GM12878 (cell line): ENCODE results near the gene HCRT. TPM values are rescaled to one million over a fixed set of nuclear protein-coding genes. Genes with fewer than 3 reads are reported as not detected.

Source experiments
- ATAC-seq: fragments of 200-7000 bp; cut with Tn5 transposase; 3 replicates; pipeline ENCODE4 v1.9.1; 2020; ENCODE audit warnings: mild to moderate bottlenecking, moderate library complexity
- BruUV-seq: library from RNA; stranded (reverse); fragments of 400-500 nt; replicated peaks from 2 replicates; lab custom pipeline; 2021; lab: Mats Ljungman, UMichigan
- CTCF ChIA-PET: fragments of 300-600 bp; sonication (Branson Sonifier 250); formaldehyde crosslinking; extraction: SDS; loops from one replicate; lab custom pipeline; 2021; ENCODE audit warnings: inconsistent platforms; lab: Yijun Ruan, JAX
- POLR2A ChIA-PET: fragments of 350-600 bp; formaldehyde crosslinking; extraction: SDS; loops from one replicate; lab custom pipeline; 2021; ENCODE audit warnings: inconsistent platforms; lab: Charles Lee
- RAD21 ChIA-PET: fragments of 300-600 bp; sonication (Branson Sonifier 250); formaldehyde crosslinking; loops from one replicate; lab custom pipeline; 2023; ENCODE audit warnings: antibody characterized with exemption; ENCODE audit not compliant: unreplicated experiment; lab: Charles Lee
- SMC1A ChIA-PET: fragments of 300-600 bp; sonication (Branson Sonifier 250); formaldehyde crosslinking; loops from one replicate; lab custom pipeline; 2023; ENCODE audit not compliant: unreplicated experiment, uncharacterized antibody; lab: Charles Lee
- DNase-seq: peaks from one replicate; pipeline ENCODE4 v3.0.0-alpha.2; 2011; ENCODE audit warnings: low read depth, low spot score
- FAIRE-seq: peaks from 3 replicates; lab custom pipeline; 2011; peaks lifted over from hg19 to GRCh38; lab: Jason Lieb, UNC
- H2AFZ ChIP-seq: 2 replicates; pipeline ENCODE4 v1.6.0; 2011; ENCODE audit warnings: low read depth, low read length, control low read depth; ENCODE audit not compliant: control insufficient read depth
- H3K27ac ChIP-seq: 2 replicates; pipeline ENCODE4 v1.5.1; 2011; ENCODE audit warnings: control low read depth; ENCODE audit not compliant: control insufficient read depth, insufficient read depth
- H3K27me3 ChIP-seq, 2 experiments: replicated peaks in 1 of 2; 2 replicates each; pipeline versions ENCODE4 v1.6.0 to v1.6.1; 2011; ENCODE audit warnings: low read length in 1 of 2; ENCODE audit not compliant: control insufficient read depth in 2 of 2, insufficient read depth in 2 of 2
- H3K36me3 ChIP-seq, 2 experiments: 2 replicates each; pipeline ENCODE4 v1.5.1; 2011; ENCODE audit warnings: low read length in 1 of 2; ENCODE audit not compliant: control insufficient read depth in 2 of 2, insufficient read depth in 2 of 2
- H3K4me1 ChIP-seq: 2 replicates; pipeline ENCODE4 v1.6.1; 2011; ENCODE audit warnings: mild to moderate bottlenecking, low read length, moderate library complexity, mixed read lengths; ENCODE audit not compliant: control insufficient read depth, insufficient read depth
- H3K4me2 ChIP-seq: 2 replicates; pipeline ENCODE4 v1.6.0; 2011; ENCODE audit warnings: control low read depth; ENCODE audit not compliant: control insufficient read depth, insufficient read depth
- H3K4me3 ChIP-seq: fragments of 200-600 bp; sonication (generic); 2 replicates; pipeline ENCODE4 v1.5.1; 2016
- H3K79me2 ChIP-seq: 2 replicates; pipeline ENCODE4 v1.6.0; 2011; ENCODE audit warnings: low read length; ENCODE audit not compliant: control insufficient read depth, insufficient read depth
- H3K9ac ChIP-seq: 2 replicates; pipeline ENCODE4 v1.8.0; 2011; ENCODE audit warnings: low read length, control low read depth, mixed read lengths; ENCODE audit not compliant: control insufficient read depth, insufficient read depth
- H3K9me3 ChIP-seq: replicated peaks from 3 replicates; pipeline ENCODE4 v1.5.1; 2011; ENCODE audit warnings: mild to moderate bottlenecking, low read length; ENCODE audit not compliant: control insufficient read depth, insufficient read depth
- H4K20me1 ChIP-seq: 2 replicates; pipeline ENCODE4 v1.6.0; 2011; ENCODE audit not compliant: control insufficient read depth, insufficient read depth
- HDGF ChIP-seq: fragments of 450-650 bp; IDR thresholded peaks from 2 replicates; pipeline ENCODE4 v1.6.1; 2016; ENCODE audit warnings: antibody characterized with exemption
- JUND ChIP-seq: IDR thresholded peaks from 2 replicates; pipeline ENCODE4 v1.6.1; 2012; ENCODE audit warnings: low read depth, mild to moderate bottlenecking, low read length, improper control_type of control experiment, moderate library complexity
- POLR2AphosphoS2 ChIP-seq: IDR thresholded peaks from 2 replicates; pipeline ENCODE4 v1.6.1; 2011; ENCODE audit warnings: low read depth, mild to moderate bottlenecking, low read length, improper control_type of control experiment, moderate library complexity
- WGBS: methylation state at CpG from one replicate; pipeline ENCODE4 v1.1.6; 2016; ENCODE audit warnings: low lambda C conversion rate; ENCODE audit not compliant: insufficient replicate concordance, insufficient coverage; ENCODE audit errors: missing lambda C conversion rate; 5-methylcytosine and 5-hydroxymethylcytosine counted together
- in situ Hi-C: fragments of 300-500 bp; cut with MboI; formaldehyde crosslinking; loops from 9 replicates; pipeline ENCODE4 v1.14.3; 2018; ENCODE audit warnings: mixed read lengths
- intact Hi-C: fragments of 100-400 bp; cut with micrococcal nuclease; formaldehyde crosslinking; loops from one replicate; pipeline ENCODE4 v1.14.2; 2022; ENCODE audit not compliant: unreplicated experiment
- polyA plus RNA-seq, 11 experiments: library from polyadenylated mRNA; depleted of rRNA in 4 of 11; unstranded in 6 of 11; stranded (reverse) in 5 of 11; fragments of >200 nt; fragmentation: Nextera tagmentation in 4 of 11; fragmentation: Illumina TruSeq in 1 of 11; extraction: Ambion mirVana in 4 of 11; extraction: Trizol in 1 of 11; gene quantifications; 1 replicate in 1 of 11; 2 replicates in 10 of 11; pipeline versions ENCODE4 v1.2.1 to v1.2.3, GENCODE V29; 2011 to 2016; ENCODE audit warnings: inconsistent platforms in 2 of 11, missing spikeins in 2 of 11, low read depth in 1 of 11
- total RNA-seq, 4 experiments: library from RNA; depleted of rRNA in 3 of 4; stranded (reverse); fragments of >200 nt in 3 of 4; fragmentation: Illumina TruSeq in 1 of 4; extraction: Trizol in 1 of 4; gene quantifications; 2 replicates each; pipeline versions ENCODE4 v1.2.1 to v1.2.3, GENCODE V29; 2013 to 2021
- TF ChIP-seq, protein P1 (sequence below): fragments of 450-650 bp; IDR thresholded peaks from 2 replicates; pipeline ENCODE4 v1.6.1; 2017; ENCODE audit warnings: mild to moderate bottlenecking, moderate library complexity
- TF ChIP-seq, protein P2 (sequence below): fragments of 450-650 bp; formaldehyde crosslinking; IDR thresholded peaks from 2 replicates; pipeline ENCODE4 v1.4.0; 2022; ENCODE audit warnings: mild to moderate bottlenecking, moderate library complexity

The HCRT gene
- total and polyA plus RNA-seq, 10 of the 15 experiments (the other 5 are each of a cell fraction or from before 2014, with no cell fraction given), result 0.41 TPM; not detected in 9

DNA sequence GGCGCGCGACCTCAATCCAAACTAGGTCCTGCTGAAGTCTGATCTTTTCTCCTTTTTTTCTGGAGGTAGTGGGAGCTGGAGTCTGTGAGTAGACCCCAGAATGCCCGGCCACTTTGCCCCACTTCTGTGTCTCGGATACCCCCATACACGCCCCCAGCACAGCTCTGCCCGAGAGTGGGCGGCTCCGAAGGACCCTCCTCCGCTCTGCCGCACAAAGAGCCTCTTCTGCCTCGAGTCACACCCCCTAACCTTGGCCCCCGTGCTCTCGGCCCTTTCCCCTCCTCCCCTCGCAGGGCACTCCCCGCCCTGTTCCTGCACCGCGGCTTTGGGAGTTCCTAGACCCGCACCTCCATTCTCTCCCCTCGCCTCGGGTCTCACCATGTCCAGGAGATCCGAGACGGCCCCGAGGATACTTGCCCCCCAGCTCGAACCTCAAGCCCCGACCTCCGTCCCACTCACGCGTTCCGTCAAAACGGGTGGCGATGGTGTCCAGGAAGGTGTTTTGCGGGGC is 4.8 kb downstream of the HCRT start:
- in situ Hi-C loops, result no loop called here
- Histone ChIP-seq H3K4me2 (peak overlapping the region; percentile 94), H3K27me3 (no peaks in the 10 kb centered on the region), H3K27ac (no peak overlapping the region), H3K9ac (no peak overlapping the region), H3K4me1 (peaks cover 39% of the 10 kb centered on the region), H3K79me2 (no peaks in the 10 kb centered on the region), H3K36me3 (no peaks in the 10 kb centered on the region), H2AFZ (peak overlapping the region; percentile 62; the same call in 1 of the 2 replicates), H3K4me3 (peak overlapping the region; percentile 21; the same call in 1 of the 2 replicates), H3K9me3 (no peaks in the 10 kb centered on the region), H4K20me1 (no peaks in the 10 kb centered on the region)
- ATAC-seq (no peak), FAIRE-seq (no peak), DNase-seq (no peak)
- ChIA-PET SMC1A (interaction anchor here (1.2 to 4.7 kb wide), 11 partner anchors 13 to 160 kb away, joined by 3 to 53 read pairs (median 7); partner anchors contain the start of genes DHX58, GHDC, KAT2A and NKIRAS2), CTCF (interaction anchor here (0.8 to 4.6 kb wide), 23 partner anchors 13 to 498 kb away, joined by 3 to 138 read pairs (median 10); partner anchors contain the start of genes DHX58, DNAJC7, GHDC and KAT2A), RAD21 (interaction anchor here (0.8 to 4.7 kb wide), 12 partner anchors 10 to 225 kb away, joined by 3 to 78 read pairs (median 6); partner anchors contain the start of genes DHX58, GHDC and KAT2A), POLR2A (interaction anchor here (0.6 to 1.9 kb wide), 3 partner anchors 61 to 435 kb away, joined by 3 to 15 read pairs (median 7); partner anchors contain the start of gene DHX58)
- TF ChIP-seq POLR2AphosphoS2 (no peak), HDGF (0 out of 2 replicates have a peak, but pooled peaks have one; percentile 25), JUND (no peak)
- TF ChIP-seq, protein P1, sequence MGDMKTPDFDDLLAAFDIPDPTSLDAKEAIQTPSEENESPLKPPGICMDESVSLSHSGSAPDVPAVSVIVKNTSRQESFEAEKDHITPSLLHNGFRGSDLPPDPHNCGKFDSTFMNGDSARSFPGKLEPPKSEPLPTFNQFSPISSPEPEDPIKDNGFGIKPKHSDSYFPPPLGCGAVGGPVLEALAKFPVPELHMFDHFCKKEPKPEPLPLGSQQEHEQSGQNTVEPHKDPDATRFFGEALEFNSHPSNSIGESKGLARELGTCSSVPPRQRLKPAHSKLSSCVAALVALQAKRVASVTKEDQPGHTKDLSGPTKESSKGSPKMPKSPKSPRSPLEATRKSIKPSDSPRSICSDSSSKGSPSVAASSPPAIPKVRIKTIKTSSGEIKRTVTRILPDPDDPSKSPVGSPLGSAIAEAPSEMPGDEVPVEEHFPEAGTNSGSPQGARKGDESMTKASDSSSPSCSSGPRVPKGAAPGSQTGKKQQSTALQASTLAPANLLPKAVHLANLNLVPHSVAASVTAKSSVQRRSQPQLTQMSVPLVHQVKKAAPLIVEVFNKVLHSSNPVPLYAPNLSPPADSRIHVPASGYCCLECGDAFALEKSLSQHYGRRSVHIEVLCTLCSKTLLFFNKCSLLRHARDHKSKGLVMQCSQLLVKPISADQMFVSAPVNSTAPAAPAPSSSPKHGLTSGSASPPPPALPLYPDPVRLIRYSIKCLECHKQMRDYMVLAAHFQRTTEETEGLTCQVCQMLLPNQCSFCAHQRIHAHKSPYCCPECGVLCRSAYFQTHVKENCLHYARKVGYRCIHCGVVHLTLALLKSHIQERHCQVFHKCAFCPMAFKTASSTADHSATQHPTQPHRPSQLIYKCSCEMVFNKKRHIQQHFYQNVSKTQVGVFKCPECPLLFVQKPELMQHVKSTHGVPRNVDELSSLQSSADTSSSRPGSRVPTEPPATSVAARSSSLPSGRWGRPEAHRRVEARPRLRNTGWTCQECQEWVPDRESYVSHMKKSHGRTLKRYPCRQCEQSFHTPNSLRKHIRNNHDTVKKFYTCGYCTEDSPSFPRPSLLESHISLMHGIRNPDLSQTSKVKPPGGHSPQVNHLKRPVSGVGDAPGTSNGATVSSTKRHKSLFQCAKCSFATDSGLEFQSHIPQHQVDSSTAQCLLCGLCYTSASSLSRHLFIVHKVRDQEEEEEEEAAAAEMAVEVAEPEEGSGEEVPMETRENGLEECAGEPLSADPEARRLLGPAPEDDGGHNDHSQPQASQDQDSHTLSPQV, result no peak
- TF ChIP-seq, protein P2, sequence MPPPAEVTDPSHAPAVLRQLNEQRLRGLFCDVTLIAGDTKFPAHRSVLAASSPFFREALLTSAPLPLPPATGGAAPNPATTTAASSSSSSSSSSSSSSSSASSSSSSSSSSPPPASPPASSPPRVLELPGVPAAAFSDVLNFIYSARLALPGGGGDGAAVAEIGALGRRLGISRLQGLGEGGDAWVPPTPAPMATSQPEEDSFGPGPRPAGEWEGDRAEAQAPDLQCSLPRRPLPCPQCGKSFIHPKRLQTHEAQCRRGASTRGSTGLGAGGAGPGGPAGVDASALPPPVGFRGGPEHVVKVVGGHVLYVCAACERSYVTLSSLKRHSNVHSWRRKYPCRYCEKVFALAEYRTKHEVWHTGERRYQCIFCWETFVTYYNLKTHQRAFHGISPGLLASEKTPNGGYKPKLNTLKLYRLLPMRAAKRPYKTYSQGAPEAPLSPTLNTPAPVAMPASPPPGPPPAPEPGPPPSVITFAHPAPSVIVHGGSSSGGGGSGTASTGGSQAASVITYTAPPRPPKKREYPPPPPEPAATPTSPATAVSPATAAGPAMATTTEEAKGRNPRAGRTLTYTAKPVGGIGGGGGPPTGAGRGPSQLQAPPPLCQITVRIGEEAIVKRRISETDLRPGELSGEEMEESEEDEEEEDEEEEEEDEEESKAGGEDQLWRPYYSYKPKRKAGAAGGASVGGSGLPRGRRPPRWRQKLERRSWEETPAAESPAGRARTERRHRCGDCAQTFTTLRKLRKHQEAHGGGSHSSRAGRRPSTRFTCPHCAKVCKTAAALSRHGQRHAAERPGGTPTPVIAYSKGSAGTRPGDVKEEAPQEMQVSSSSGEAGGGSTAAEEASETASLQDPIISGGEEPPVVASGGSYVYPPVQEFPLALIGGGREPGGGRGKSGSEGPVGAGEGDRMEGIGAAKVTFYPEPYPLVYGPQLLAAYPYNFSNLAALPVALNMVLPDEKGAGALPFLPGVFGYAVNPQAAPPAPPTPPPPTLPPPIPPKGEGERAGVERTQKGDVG (CRISPR knock-in tag), result no peak
- WGBS, result 3% methylated on average over 22 of the region's 33 CpGs
- BruUV-seq, result no TSS peak
- intact Hi-C loops, result loop anchor here (2.0 to 10.0 kb wide), 4 partner anchors 107 to 224 kb away; partner anchors contain the start of genes CNP and STAT5A
